Skeletal muscle tissue (tissue), 2 donors: ENCODE measurements around the gene CT45A3. TPM values are rescaled to one million over a fixed set of nuclear protein-coding genes. Genes with fewer than 3 reads are reported as not detected.

Experiments used
- small RNA-seq: library from RNA; depleted of rRNA; stranded (forward); fragments of <200 nt; gene quantifications from one replicate; pipeline ENCODE3, GENCODE V24; 2014
- total RNA-seq: library from RNA; depleted of rRNA; stranded (reverse); fragments of >200 nt; gene quantifications from one replicate; pipeline ENCODE4 v1.2.3, GENCODE V29; 2014

CT45A3 gene
- total RNA-seq, 1 donor from 2014 or later, result not detected

Small RNA genes within 50 kb of the gene (small RNA-seq; reads per million reads assigned to genes)
- not detected for gene AC240442.1

Other genes starting within 250 kb of the CT45A3 start
- 11.5 TPM for gene INTS6L, start 247.5 kb downstream of the CT45A3 start, total RNA-seq
- not detected for gene CT45A1, start 54.6 kb downstream of the CT45A3 start, total RNA-seq
- not detected for gene CT45A5, start 17.3 kb upstream of the CT45A3 start, total RNA-seq
- not detected for gene CT45A6, start 34.6 kb upstream of the CT45A3 start, total RNA-seq
- 0.52 TPM for gene CT45A2, start 51.8 kb upstream of the CT45A3 start, total RNA-seq
- gene CT45A7, start 69.1 kb upstream of the CT45A3 start, total RNA-seq, result not detected
- gene CT45A8, start 86.3 kb upstream of the CT45A3 start, total RNA-seq, result not detected
- gene CT45A9, start 103.6 kb upstream of the CT45A3 start, total RNA-seq, result not detected
- not detected for gene CT45A10, start 125.3 kb upstream of the CT45A3 start, total RNA-seq
- gene SAGE1, start 125.5 kb upstream of the CT45A3 start, total RNA-seq, result not detected
- gene MMGT1, start 205.8 kb upstream of the CT45A3 start, total RNA-seq, result 11.0 TPM
- gene SLC9A6, start 217.2 kb upstream of the CT45A3 start, total RNA-seq, result 12.5 TPM